Omental fat pad (tissue), 4 donors: ENCODE measurements around the gene VDR. TPM values are rescaled to one million over a fixed set of nuclear protein-coding genes. Genes with fewer than 3 reads are reported as not detected.

Experiments used
- ATAC-seq: fragments of 150-250 bp; one replicate; pipeline ENCODE4 v1.9.1; 2016; ENCODE audit warnings: mild to moderate bottlenecking, moderate library complexity; ENCODE audit not compliant: low FRiP score
- DNase-seq: peaks from one replicate; pipeline ENCODE4 v3.0.0-alpha.2; 2019; ENCODE audit warnings: low spot score
- CTCF ChIP-seq, 3 donors: fragments of 450-650 bp; IDR thresholded peaks; one replicate each; pipeline ENCODE4 v1.5.1; 2016 to 2017; ENCODE audit warnings: antibody characterized with exemption in 3 of 3, mild to moderate bottlenecking in 3 of 3, moderate library complexity in 2 of 3
- total RNA-seq, 4 donors: library from RNA; depleted of rRNA; stranded (reverse); fragments of >200 nt; gene quantifications; one replicate each; pipeline ENCODE4 v1.1.0, GENCODE V29; 2016

Gene VDR
- total RNA-seq, 4 donors from 2014 or later = 2.8 to 10.0 (median 6.3) TPM

- ATAC-seq = no peak
- no peak for DNase-seq
- TF ChIP-seq CTCF (IDR thresholded peaks at IDR 0.05) = no peak
Observed at GRCh38 chr12:47876440-47876960, 28.3 kb downstream of the VDR start.

- DNase-seq = no peak
- ATAC-seq = no peak
- TF ChIP-seq CTCF (IDR thresholded peaks at IDR 0.05) = no peak
Observed at GRCh38 chr12:47875746-47876439, 28.9 kb downstream of the VDR start.

- DNase-seq (no peak), ATAC-seq (no peak)
- no peak for TF ChIP-seq CTCF (IDR thresholded peaks at IDR 0.05)
Observed at GRCh38 chr12:47874316-47874715, 30.5 kb downstream of the VDR start.

GRCh38 chr12:47870175-47870781 is 34.5 kb downstream of the VDR start:
- peak in 1 of 3 donors; percentile 4 for TF ChIP-seq CTCF (IDR thresholded peaks at IDR 0.05)
- ATAC-seq (peak; percentile 71), DNase-seq (no peak)

GRCh38 chr12:47868552-47869031 is 36.2 kb downstream of the VDR start:
- ATAC-seq = no peak
- no peak for DNase-seq
- no peak for TF ChIP-seq CTCF (IDR thresholded peaks at IDR 0.05)

- TF ChIP-seq CTCF (IDR thresholded peaks at IDR 0.05) = no peak
- ATAC-seq (no peak), DNase-seq (no peak)
Observed at GRCh38 chr12:47868041-47868440, 36.8 kb downstream of the VDR start.
